RWPE2 (cell line): ENCODE results near the gene TMEM45B.
"Not testable (repeated sequence)": the region's sequence is repeated elsewhere in the genome, so short reads cannot be mapped to it uniquely, and the experiment has no call there.

Source experiments
- ATAC-seq: fragments of 200-7000 bp; cut with Tn5 transposase; 3 replicates; pipeline ENCODE4 v1.9.1; 2021; ENCODE audit warnings: low read depth
- DNase-seq: peaks from one replicate; pipeline ENCODE4 v3.0.0-alpha.2; 2020; ENCODE audit warnings: low spot score
- H3K27ac ChIP-seq: fragments of 450-650 bp; 2 replicates; pipeline ENCODE4 v1.5.1; 2017; ENCODE audit warnings: mild to moderate bottlenecking; ENCODE audit not compliant: poor library complexity, severe bottlenecking
- H3K27me3 ChIP-seq: fragments of 250-450 bp; sonication (Bioruptor Pico); 2 replicates; pipeline ENCODE4 v1.5.1; 2021; ENCODE audit warnings: mild to moderate bottlenecking, moderate library complexity; ENCODE audit not compliant: insufficient read depth, poor library complexity, severe bottlenecking
- H3K36me3 ChIP-seq: fragments of 250-450 bp; sonication (Bioruptor Pico); 2 replicates; pipeline ENCODE4 v1.5.1; 2020; ENCODE audit warnings: low read depth, mild to moderate bottlenecking, moderate library complexity
- H3K4me1 ChIP-seq: fragments of 250-450 bp; sonication (Bioruptor Pico); 2 replicates; pipeline ENCODE4 v1.5.1; 2021; ENCODE audit warnings: mild to moderate bottlenecking, moderate library complexity; ENCODE audit not compliant: insufficient read depth, poor library complexity, severe bottlenecking
- H3K4me3 ChIP-seq: fragments of 250-450 bp; sonication (Bioruptor Pico); 2 replicates; pipeline ENCODE4 v1.5.1; 2021; ENCODE audit warnings: mild to moderate bottlenecking, moderate library complexity; ENCODE audit not compliant: severe bottlenecking
- H3K9me3 ChIP-seq: fragments of 250-450 bp; sonication (Bioruptor Pico); 2 replicates; pipeline ENCODE4 v1.5.1; 2021; ENCODE audit warnings: mild to moderate bottlenecking, moderate library complexity; ENCODE audit not compliant: severe bottlenecking
- TF ChIP-seq, protein P1 (sequence below): fragments of 450-650 bp; IDR thresholded peaks from one replicate; pipeline ENCODE4 v1.5.1; 2017; ENCODE audit warnings: mild to moderate bottlenecking, moderate library complexity; ENCODE audit not compliant: poor library complexity, severe bottlenecking

Gene TMEM45B

DNA sequence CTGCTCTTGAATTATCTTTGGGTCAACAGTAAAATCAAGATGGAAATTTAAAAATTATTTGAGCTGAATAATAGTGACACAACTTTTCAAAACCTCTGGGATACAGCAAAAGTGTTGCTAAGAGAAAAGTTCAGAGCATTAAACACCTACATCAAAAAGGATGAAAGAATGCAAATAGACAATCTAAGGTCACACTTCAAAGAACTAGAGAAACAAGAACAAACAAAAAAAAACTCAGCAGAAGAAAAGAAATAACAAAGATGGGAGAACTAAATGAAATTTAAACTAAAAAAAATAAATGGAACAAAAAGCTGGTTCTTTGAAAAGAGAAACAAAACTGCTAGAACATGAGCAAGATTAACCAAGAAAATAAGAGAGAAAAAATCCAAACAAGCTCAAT, 15.0 kb upstream of the TMEM45B start:
- peaks cover 8% of the 10 kb centered on the region for H3K9me3 ChIP-seq
- no peak overlapping the region for H3K4me3 ChIP-seq
- ATAC-seq (no peak), DNase-seq (no peak)
- peaks cover 4% of the 10 kb centered on the region for H3K4me1 ChIP-seq
- H3K27ac ChIP-seq: no peak overlapping the region
- no peaks in the 10 kb centered on the region for H3K27me3 ChIP-seq
- TF ChIP-seq, protein P1, sequence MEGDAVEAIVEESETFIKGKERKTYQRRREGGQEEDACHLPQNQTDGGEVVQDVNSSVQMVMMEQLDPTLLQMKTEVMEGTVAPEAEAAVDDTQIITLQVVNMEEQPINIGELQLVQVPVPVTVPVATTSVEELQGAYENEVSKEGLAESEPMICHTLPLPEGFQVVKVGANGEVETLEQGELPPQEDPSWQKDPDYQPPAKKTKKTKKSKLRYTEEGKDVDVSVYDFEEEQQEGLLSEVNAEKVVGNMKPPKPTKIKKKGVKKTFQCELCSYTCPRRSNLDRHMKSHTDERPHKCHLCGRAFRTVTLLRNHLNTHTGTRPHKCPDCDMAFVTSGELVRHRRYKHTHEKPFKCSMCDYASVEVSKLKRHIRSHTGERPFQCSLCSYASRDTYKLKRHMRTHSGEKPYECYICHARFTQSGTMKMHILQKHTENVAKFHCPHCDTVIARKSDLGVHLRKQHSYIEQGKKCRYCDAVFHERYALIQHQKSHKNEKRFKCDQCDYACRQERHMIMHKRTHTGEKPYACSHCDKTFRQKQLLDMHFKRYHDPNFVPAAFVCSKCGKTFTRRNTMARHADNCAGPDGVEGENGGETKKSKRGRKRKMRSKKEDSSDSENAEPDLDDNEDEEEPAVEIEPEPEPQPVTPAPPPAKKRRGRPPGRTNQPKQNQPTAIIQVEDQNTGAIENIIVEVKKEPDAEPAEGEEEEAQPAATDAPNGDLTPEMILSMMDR: no peak
- H3K36me3 ChIP-seq: no peaks in the 10 kb centered on the region

DNA sequence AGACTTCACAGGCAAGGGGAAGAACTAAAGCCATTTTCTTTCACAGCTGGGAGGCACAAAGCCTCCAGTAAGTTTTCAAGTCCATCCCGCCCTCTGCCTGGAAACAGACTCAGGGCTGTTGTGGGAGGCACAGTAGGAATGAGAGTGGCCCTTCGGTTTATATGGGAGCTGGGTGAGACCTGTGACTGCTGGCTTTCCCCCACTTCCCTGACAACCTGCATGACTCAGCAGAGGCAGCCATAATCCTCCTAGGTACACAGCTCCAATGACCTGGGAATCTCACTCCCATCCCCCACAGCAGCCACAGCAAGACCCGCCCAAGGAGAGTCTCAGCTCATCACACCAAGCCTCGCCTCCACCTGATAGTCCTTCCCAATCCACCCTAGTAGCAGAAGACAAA, 12.1 kb upstream of the TMEM45B start:
- Histone ChIP-seq H3K4me3 (no peak overlapping the region), H3K4me1 (peaks cover 4% of the 10 kb centered on the region), H3K27ac (no peak overlapping the region), H3K27me3 (no peaks in the 10 kb centered on the region), H3K36me3 (no peaks in the 10 kb centered on the region), H3K9me3 (peaks cover 8% of the 10 kb centered on the region)
- ATAC-seq (no peak), DNase-seq (no peak)
- TF ChIP-seq, protein P1: no peak

DNA sequence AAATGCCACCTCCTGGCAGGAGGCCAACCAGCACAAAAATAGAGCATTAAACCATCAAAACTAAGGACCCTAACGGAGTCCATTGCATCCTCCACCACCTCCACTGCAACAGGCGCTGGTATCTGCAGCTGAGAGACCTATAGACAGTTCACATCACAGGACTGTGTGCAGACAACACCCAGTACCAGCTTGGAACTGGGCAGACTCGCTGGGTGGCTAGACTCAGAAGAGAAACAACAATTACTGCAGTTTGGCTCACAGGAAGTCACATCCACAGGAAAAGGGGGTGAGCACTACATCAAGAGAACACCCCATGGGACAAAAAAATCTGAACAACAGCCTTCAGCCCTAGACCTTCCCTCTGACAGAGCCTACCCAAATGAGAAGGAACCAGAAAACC, 11.6 kb upstream of the TMEM45B start:
- DNase-seq (no peak), ATAC-seq (no peak)
- Histone ChIP-seq H3K27me3 (no peaks in the 10 kb centered on the region), H3K9me3 (peaks cover 7% of the 10 kb centered on the region), H3K36me3 (no peaks in the 10 kb centered on the region), H3K4me3 (no peak overlapping the region), H3K4me1 (peaks cover 4% of the 10 kb centered on the region), H3K27ac (no peak overlapping the region)
- TF ChIP-seq, protein P1: no peak

DNA sequence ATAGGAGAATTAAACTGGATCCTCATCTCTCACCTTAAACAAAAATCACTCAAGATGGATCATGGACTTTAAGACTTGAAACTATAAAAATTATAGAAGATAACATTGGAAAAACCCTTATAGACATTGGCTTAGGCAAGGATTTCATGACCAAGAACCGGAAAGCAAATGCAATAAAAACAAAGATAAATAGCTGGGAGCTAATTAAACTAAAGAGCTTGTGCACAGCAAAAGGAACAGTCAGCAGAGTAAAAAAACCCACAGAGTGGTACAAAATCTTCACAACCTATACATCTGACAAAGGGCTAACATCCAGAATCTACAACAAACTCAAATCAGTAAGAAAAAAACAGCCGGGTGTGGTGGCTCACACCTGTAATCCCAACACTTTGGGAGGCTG, 7.4 kb upstream of the TMEM45B start:
- ATAC-seq, H3K9me3 ChIP-seq, H3K4me3 ChIP-seq, H3K27ac ChIP-seq, H3K36me3 ChIP-seq, H3K27me3 ChIP-seq, DNase-seq, H3K4me1 ChIP-seq: not testable (repeated sequence)

DNA sequence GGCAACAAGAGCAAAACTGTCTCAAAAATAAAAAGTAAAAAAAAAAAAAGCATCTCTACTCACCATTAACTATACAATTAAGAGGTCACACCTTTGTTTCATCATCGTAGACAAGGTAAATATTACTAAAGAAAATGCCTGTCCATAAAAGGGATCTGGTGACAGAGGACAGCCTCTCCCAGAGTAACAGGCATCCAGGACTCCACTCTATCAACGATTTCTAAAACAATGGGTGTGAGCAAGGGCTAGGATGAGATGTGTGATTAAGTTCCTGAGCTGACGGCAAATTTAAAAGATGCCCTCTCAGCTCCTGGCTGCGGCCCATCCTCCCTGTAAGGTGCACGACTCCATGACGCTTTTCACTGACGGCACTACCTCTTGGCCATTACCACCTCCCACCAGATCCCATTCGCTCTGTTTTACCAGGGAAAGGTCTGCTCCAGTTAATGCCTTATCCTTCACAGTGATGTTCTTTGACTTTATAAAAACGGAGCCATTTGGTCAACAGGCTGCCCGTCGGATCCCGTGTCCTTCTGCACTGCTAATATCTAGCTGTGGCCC, 2.3 kb upstream of the TMEM45B start:
- DNase-seq (no peak), ATAC-seq (no peak)
- TF ChIP-seq, protein P1: no peak
- Histone ChIP-seq H3K27ac (no peak overlapping the region), H3K36me3 (no peaks in the 10 kb centered on the region), H3K4me3 (no peak overlapping the region), H3K27me3 (no peaks in the 10 kb centered on the region), H3K9me3 (no peaks in the 10 kb centered on the region), H3K4me1 (peaks cover 4% of the 10 kb centered on the region)
